ENCODE measurements around the gene SEC61A2.
A peak's percentile ranks its signal among the peaks of the same experiment; 100 is the strongest.

Gene SEC61A2

GRCh38 chr10:12198156-12198555 lies 68.7 kb downstream of the SEC61A2 start:
- peak; percentile 55 to 56 for DNase-seq

GRCh38 chr10:12200850-12201249 lies 71.4 kb downstream of the SEC61A2 start:
- no peak for DNase-seq

- DNase-seq, result no peak
Observed at GRCh38 chr10:12201543-12201942, 72.1 kb downstream of the SEC61A2 start.

- DNase-seq, result no peak
Observed at GRCh38 chr10:12202226-12202625, 72.7 kb downstream of the SEC61A2 start.

GRCh38 chr10:12205082-12205481 lies 75.6 kb downstream of the SEC61A2 start:
- DNase-seq, result no peak

GRCh38 chr10:12207114-12207513 lies 77.6 kb downstream of the SEC61A2 start:
- DNase-seq, result no peak

GRCh38 chr10:12208460-12208859 lies 79.0 kb downstream of the SEC61A2 start:
- no peak for DNase-seq

- DNase-seq, result no peak
Observed at GRCh38 chr10:12212454-12212853, 83.0 kb downstream of the SEC61A2 start.

- no peak for DNase-seq
Observed at GRCh38 chr10:12213621-12214020, 84.1 kb downstream of the SEC61A2 start.

GRCh38 chr10:12214093-12214492 lies 84.6 kb downstream of the SEC61A2 start:
- no peak for DNase-seq

- DNase-seq, result peak; percentile 31 to 52
Observed at GRCh38 chr10:12214763-12215218, 85.3 kb downstream of the SEC61A2 start.

All from inflammatory macrophage (primary cell).